Measurements from ENCODE around the gene CALCA.

GRCh38 chr11:14938936-14939335, 33.2 kb downstream of the CALCA start:
- TF ChIP-seq POLR2AphosphoS5 (IDR thresholded peaks at IDR 0.05; ENCODE audit: low read depth), result no peak
- TF ChIP-seq CREB1 (CRISPR knock-in tag; IDR thresholded peaks at IDR 0.05; ENCODE audit: low read depth), result no peak
- no peak for TF ChIP-seq EZH2phosphoT487 (IDR thresholded peaks at IDR 0.05; ENCODE audit: unreplicated experiment)
- no peak for TF ChIP-seq CTCF (conservative IDR thresholded peaks at IDR 0.05; ENCODE audit: low read depth in 2 of 2)
- no peak for TF ChIP-seq EZH2 (IDR thresholded peaks at IDR 0.05; ENCODE audit: low read depth, unreplicated experiment)
- TF ChIP-seq ETS1 (IDR thresholded peaks at IDR 0.05), result no peak
- TF ChIP-seq REST (IDR thresholded peaks at IDR 0.05; ENCODE audit: unreplicated experiment), result no peak
- TF ChIP-seq ZNF114 (CRISPR knock-in tag; IDR thresholded peaks at IDR 0.05), result no peak
- TF ChIP-seq JUNB (IDR thresholded peaks at IDR 0.05; ENCODE audit: unreplicated experiment), result no peak
- TF ChIP-seq NANOG (IDR thresholded peaks at IDR 0.05; ENCODE audit: borderline replicate concordance), result no peak
